ENCODE measurements around the gene SNAP47.

- TF ChIP-seq ZNF8 (CRISPR knock-in tag; IDR thresholded peaks at IDR 0.05): no peak
- no peak for TF ChIP-seq RARB (CRISPR knock-in tag; IDR thresholded peaks at IDR 0.05)
- no peak for TF ChIP-seq PATZ1 (CRISPR knock-in tag; IDR thresholded peaks at IDR 0.05; ENCODE audit: borderline replicate concordance)
- TF ChIP-seq TCF4 (CRISPR knock-in tag; IDR thresholded peaks at IDR 0.05; ENCODE audit: borderline replicate concordance): no peak
- TF ChIP-seq BACH2 (CRISPR knock-in tag; IDR thresholded peaks at IDR 0.05; ENCODE audit: borderline replicate concordance): no peak
- TF ChIP-seq ZFP30 (CRISPR knock-in tag; IDR thresholded peaks at IDR 0.05): no peak
- no peak for TF ChIP-seq ARNTL (CRISPR knock-in tag; IDR thresholded peaks at IDR 0.05; ENCODE audit: borderline replicate concordance, low read depth)
- no peak for TF ChIP-seq PPARA (CRISPR knock-in tag; IDR thresholded peaks at IDR 0.05; ENCODE audit: borderline replicate concordance)
- no peak for TF ChIP-seq POU6F1 (CRISPR knock-in tag; IDR thresholded peaks at IDR 0.05; ENCODE audit: borderline replicate concordance, low read depth)
- TF ChIP-seq CSRNP3 (CRISPR knock-in tag; IDR thresholded peaks at IDR 0.05): no peak
- no peak for TF ChIP-seq GLIS3 (CRISPR knock-in tag; IDR thresholded peaks at IDR 0.05)
Observed at GRCh38 chr1:227777646-227778045, 42.4 kb downstream of the SNAP47 start.

Measured in SK-N-SH treated with all-trans-retinoic acid at 6 μM for 48 hours (cell line).